H1 (cell line): ENCODE measurements around the gene OVCH1. TPM values are rescaled to one million over a fixed set of nuclear protein-coding genes. Genes with fewer than 3 reads are reported as not detected.

ENCODE experiments used
- CTCF ChIA-PET: fragments of 300-600 bp; sonication (Branson Sonifier 250); formaldehyde crosslinking; loops from one replicate; lab custom pipeline; 2021; ENCODE audit not compliant: partially characterized antibody; lab: Charles Lee
- POLR2A ChIA-PET: fragments of 300-600 bp; sonication (Branson Sonifier 250); formaldehyde crosslinking; loops from one replicate; lab custom pipeline; 2021; ENCODE audit warnings: inconsistent platforms; ENCODE audit not compliant: partially characterized antibody; lab: Charles Lee
- DNase-seq, 2 experiments: peaks; one replicate each; pipeline versions ENCODE4 v3.0.0 to v3.0.0-alpha.2; 2010 to 2022; ENCODE audit warnings: low spot score in 2 of 2, low read depth in 1 of 2, mixed read lengths in 1 of 2
- FAIRE-seq: peaks from 2 replicates; lab custom pipeline; 2011; peaks lifted over from hg19 to GRCh38; lab: Jason Lieb, UNC
- H2AFZ ChIP-seq: 2 replicates; pipeline ENCODE4 v1.8.1; 2012; ENCODE audit warnings: low read length, inconsistent platforms
- H2AK5ac ChIP-seq: 2 replicates; pipeline ENCODE4 v1.6.1; 2013; ENCODE audit warnings: low read depth, low read length
- H2BK120ac ChIP-seq: replicated peaks from 2 replicates; pipeline ENCODE3; 2013; ENCODE audit warnings: low read depth, low read length, inconsistent platforms
- H2BK12ac ChIP-seq: 2 replicates; pipeline ENCODE4 v1.6.1; 2013; ENCODE audit warnings: low read depth, low read length
- H2BK15ac ChIP-seq: 2 replicates; pipeline ENCODE4 v1.6.1; 2013; ENCODE audit warnings: low read length
- H2BK20ac ChIP-seq: 2 replicates; pipeline ENCODE4 v1.6.1; 2013; ENCODE audit warnings: low read length
- H2BK5ac ChIP-seq: 2 replicates; pipeline ENCODE4 v1.6.1; 2013; ENCODE audit warnings: low read depth, low read length
- H3K14ac ChIP-seq: 2 replicates; pipeline ENCODE4 v1.6.1; 2013; ENCODE audit warnings: inconsistent platforms; ENCODE audit not compliant: insufficient read length
- H3K18ac ChIP-seq: 2 replicates; pipeline ENCODE4 v1.6.1; 2013; ENCODE audit warnings: low read length; ENCODE audit errors: extremely low read depth
- H3K23ac ChIP-seq: 2 replicates; pipeline ENCODE4 v1.6.1; 2013; ENCODE audit warnings: inconsistent platforms; ENCODE audit not compliant: insufficient read length
- H3K23me2 ChIP-seq: 2 replicates; pipeline ENCODE4 v1.6.1; 2013; ENCODE audit warnings: low read depth, low read length
- H3K27ac ChIP-seq: 2 replicates; pipeline ENCODE4 v1.6.1; 2011; ENCODE audit warnings: low read depth, low read length, inconsistent platforms
- H3K27me3 ChIP-seq, 4 experiments: replicated peaks in 1 of 4; 1 replicate in 1 of 4; 2 replicates in 3 of 4; pipeline versions ENCODE4 v1.6.1 to v1.8.1; 2011 to 2013; ENCODE audit warnings: low read length in 3 of 4, mild to moderate bottlenecking in 3 of 4, inconsistent platforms in 2 of 4, mixed read lengths in 2 of 4, moderate library complexity in 1 of 4; ENCODE audit not compliant: control insufficient read depth in 3 of 4, insufficient read depth in 3 of 4; ENCODE audit errors: extremely low read depth in 1 of 4
- H3K36me3 ChIP-seq, 4 experiments: 2 replicates each; pipeline versions ENCODE4 v1.6.1 to v1.8.1; 2011 to 2013; ENCODE audit warnings: mild to moderate bottlenecking in 4 of 4, low read length in 3 of 4, moderate library complexity in 2 of 4, control low read depth in 1 of 4, inconsistent platforms in 1 of 4; ENCODE audit not compliant: insufficient read depth in 4 of 4, control insufficient read depth in 2 of 4
- H3K4ac ChIP-seq: replicated peaks from 2 replicates; pipeline ENCODE3; 2013; ENCODE audit warnings: low read length, low read depth, mixed read lengths, inconsistent platforms; ENCODE audit not compliant: insufficient read length
- H3K4me1 ChIP-seq, 4 experiments: replicated peaks in 1 of 4; 1 replicate in 1 of 4; 2 replicates in 3 of 4; pipeline versions ENCODE4 v1.6.1 to v1.8.1; 2011 to 2013; ENCODE audit warnings: low read length in 3 of 4, inconsistent platforms in 2 of 4, mixed read lengths in 1 of 4; ENCODE audit not compliant: insufficient read depth in 4 of 4, control insufficient read depth in 3 of 4
- H3K4me2 ChIP-seq, 2 experiments: 2 replicates each; pipeline versions ENCODE4 v1.6.1 to v1.8.1; 2011 to 2013; ENCODE audit warnings: low read depth in 2 of 2, low read length in 2 of 2, control low read depth in 1 of 2, inconsistent platforms in 1 of 2, mild to moderate bottlenecking in 1 of 2; ENCODE audit not compliant: insufficient read depth in 1 of 2
- H3K4me3 ChIP-seq, 4 experiments: fragments of 200-600, 300-600 bp in 1 of 4; sonication (generic), shearing (Covaris generic), sonication (Bioruptor Twin) in 1 of 4; 2 replicates each; pipeline versions ENCODE4 v1.5.1 to v1.8.1; 2011 to 2016; ENCODE audit warnings: low read length in 4 of 4, low read depth in 3 of 4, control low read depth in 2 of 4, inconsistent platforms in 2 of 4, mild to moderate bottlenecking in 2 of 4, mixed read lengths in 1 of 4, moderate library complexity in 1 of 4; ENCODE audit not compliant: insufficient read depth in 2 of 4; ENCODE audit errors: extremely low read depth in 1 of 4
- H3K56ac ChIP-seq: replicated peaks from 2 replicates; pipeline ENCODE3; 2013; ENCODE audit warnings: low read depth, mild to moderate bottlenecking, mixed read lengths, low read length, inconsistent platforms; ENCODE audit not compliant: insufficient read length
- H3K79me1 ChIP-seq: 2 replicates; pipeline ENCODE4 v1.6.1; 2013; ENCODE audit warnings: low read depth, low read length, control low read depth
- H3K79me2 ChIP-seq, 2 experiments: 2 replicates each; pipeline versions ENCODE4 v1.6.1 to v1.8.1; 2012 to 2013; ENCODE audit warnings: low read length in 2 of 2, mild to moderate bottlenecking in 2 of 2, inconsistent platforms in 1 of 2; ENCODE audit not compliant: insufficient read depth in 2 of 2, control insufficient read depth in 1 of 2
- H3K9ac ChIP-seq, 4 experiments: replicated peaks in 1 of 4; 1 replicate in 1 of 4; 2 replicates in 3 of 4; pipeline versions ENCODE4 v1.6.1 to v1.8.1; 2011 to 2013; ENCODE audit warnings: low read depth in 3 of 4, low read length in 3 of 4, control low read depth in 2 of 4, mild to moderate bottlenecking in 2 of 4, moderate library complexity in 2 of 4, inconsistent platforms in 1 of 4; ENCODE audit errors: extremely low read depth in 1 of 4
- H3K9me3 ChIP-seq, 2 experiments: 2 replicates each; pipeline versions ENCODE4 v1.6.1 to v1.8.1; 2012 to 2013; ENCODE audit warnings: mild to moderate bottlenecking in 2 of 2, moderate library complexity in 2 of 2, control low read depth in 1 of 2, inconsistent platforms in 1 of 2, low read depth in 1 of 2, low read length in 1 of 2, mixed read lengths in 1 of 2; ENCODE audit not compliant: insufficient read depth in 2 of 2
- H4K20me1 ChIP-seq, 2 experiments: replicated peaks in 1 of 2; 2 replicates each; pipeline versions ENCODE3 to v1.8.1; 2011 to 2013; ENCODE audit warnings: inconsistent platforms in 2 of 2, low read length in 2 of 2, mild to moderate bottlenecking in 1 of 2; ENCODE audit not compliant: insufficient read depth in 2 of 2, control insufficient read depth in 1 of 2
- H4K5ac ChIP-seq: 2 replicates; pipeline ENCODE4 v1.6.1; 2013; ENCODE audit warnings: low read length, low read depth, mixed read lengths, inconsistent platforms; ENCODE audit not compliant: insufficient read length
- H4K8ac ChIP-seq: 2 replicates; pipeline ENCODE4 v1.8.0; 2013; ENCODE audit warnings: mild to moderate bottlenecking, moderate library complexity, low read length, inconsistent platforms; ENCODE audit not compliant: insufficient read depth; ENCODE audit errors: extremely low read depth
- H4K91ac ChIP-seq: replicated peaks from 2 replicates; pipeline ENCODE3; 2013; ENCODE audit warnings: low read length, mixed read lengths, inconsistent platforms; ENCODE audit not compliant: insufficient read length
- BCL11A ChIP-seq, 2 experiments: IDR thresholded peaks; one replicate each; pipeline ENCODE4 v1.6.1; 2011; ENCODE audit warnings: low read depth in 2 of 2, low read length in 2 of 2, mild to moderate bottlenecking in 2 of 2
- CBX8 ChIP-seq: fragments of 300-800, 300-1000 bp; sonication (generic); IDR thresholded peaks from 2 replicates; pipeline ENCODE4 v1.7.1; 2016; ENCODE audit warnings: low read depth, low read length, borderline replicate concordance
- CHD2 ChIP-seq: IDR thresholded peaks from 2 replicates; pipeline ENCODE4 v1.6.1; 2012; ENCODE audit warnings: low read length, improper control_type of control experiment
- EGR1 ChIP-seq: IDR thresholded peaks from 2 replicates; pipeline ENCODE4 v1.6.1; 2011; ENCODE audit warnings: low read depth, low read length, borderline replicate concordance
- EP300 ChIP-seq, 2 experiments: IDR thresholded peaks; 1 replicate in 1 of 2; 2 replicates in 1 of 2; pipeline ENCODE4 v1.6.1; 2011 to 2012; ENCODE audit warnings: low read depth in 2 of 2, low read length in 2 of 2, mild to moderate bottlenecking in 2 of 2, borderline replicate concordance in 1 of 2, inconsistent platforms in 1 of 2, moderate library complexity in 1 of 2
- JUND ChIP-seq: IDR thresholded peaks from 2 replicates; pipeline ENCODE4 v1.6.1; 2011; ENCODE audit warnings: mild to moderate bottlenecking, improper control_type of control experiment, low read length
- NANOG ChIP-seq: IDR thresholded peaks from 2 replicates; pipeline ENCODE4 v1.6.1; 2011; ENCODE audit warnings: low read length, low read depth, mild to moderate bottlenecking, inconsistent platforms; ENCODE audit not compliant: insufficient read depth, poor library complexity, severe bottlenecking
- RNF2 ChIP-seq: fragments of 200-900, 300-1000 bp; sonication (generic); IDR thresholded peaks from 2 replicates; pipeline ENCODE4 v1.7.1; 2016; ENCODE audit warnings: borderline replicate concordance, low read depth, mild to moderate bottlenecking, antibody characterized with exemption, low read length; ENCODE audit not compliant: poor library complexity, severe bottlenecking; ENCODE audit errors: missing control alignments
- SAP30 ChIP-seq: fragments of 300-600 bp; sonication (generic); IDR thresholded peaks from 2 replicates; pipeline ENCODE4 v1.7.1; 2012; ENCODE audit warnings: low read length, moderate library complexity, mild to moderate bottlenecking, inconsistent platforms; ENCODE audit not compliant: insufficient read depth, insufficient replicate concordance
- SIRT6 ChIP-seq: IDR thresholded peaks from one replicate; pipeline ENCODE4 v1.7.1; 2012; ENCODE audit warnings: low read length, inconsistent platforms
- TBP ChIP-seq: IDR thresholded peaks from 2 replicates; pipeline ENCODE4 v1.6.1; 2011; ENCODE audit warnings: low read depth, low read length, improper control_type of control experiment
- USF2 ChIP-seq: IDR thresholded peaks from 2 replicates; pipeline ENCODE4 v1.6.1; 2011; ENCODE audit warnings: low read length, improper control_type of control experiment
- YY1 ChIP-seq: IDR thresholded peaks from 2 replicates; pipeline ENCODE4 v1.6.1; 2011; ENCODE audit warnings: low read depth, mild to moderate bottlenecking, low read length
- WGBS, 2 experiments: shearing (Covaris generic) in 1 of 2; methylation state at CpG; one replicate each; pipeline versions ENCODE4 v1.1.6 to v1.1.7; 2013 to 2015; ENCODE audit warnings: low lambda C conversion rate in 2 of 2, mixed read lengths in 2 of 2, inconsistent platforms in 1 of 2, low coverage in 1 of 2, missing lambda C conversion rate in 1 of 2; ENCODE audit not compliant: insufficient replicate concordance in 2 of 2, insufficient coverage in 1 of 2, insufficient read length in 1 of 2; ENCODE audit errors: extremely low coverage in 1 of 2, missing lambda C conversion rate in 1 of 2; 5-methylcytosine and 5-hydroxymethylcytosine counted together
- polyA plus RNA-seq, 7 experiments: library from polyadenylated mRNA; depleted of rRNA in 3 of 7; stranded (reverse) in 5 of 7; unstranded in 2 of 7; fragments of >200 nt in 5 of 7; fragments of 200-250 nt in 2 of 7; gene quantifications; 1 replicate in 5 of 7; 2 replicates in 1 of 7; 4 replicates in 1 of 7; pipeline versions ENCODE4 v1.2.1 to v1.2.3, GENCODE V29; 2011 to 2013; ENCODE audit warnings: missing spikeins in 2 of 7, mixed read lengths in 2 of 7
- total RNA-seq: library from RNA; stranded (reverse); fragmentation: NEBNext Ultra II Directional; extraction: Animal tissue kit (Norgen Biotek cat#: 25700); gene quantifications from 2 replicates; pipeline ENCODE4 v1.2.1, GENCODE V29; 2021

The OVCH1 gene
- total and polyA plus RNA-seq, 2 of the 8 experiments (the other 6 are each of a cell fraction or from before 2014, with no cell fraction given): 0.07 TPM; not detected in 1

GRCh38 chr12:29528161-29528560 lies 30.7 kb upstream of the OVCH1 start:
- Histone ChIP-seq H3K56ac (no peak overlapping the region), H3K9me3 (no peaks in the 10 kb centered on the region), H4K8ac (no peak overlapping the region), H3K4ac (no peak overlapping the region), H3K27ac (no peak overlapping the region), H3K4me2 (no peak overlapping the region), H3K36me3 (no peaks in the 10 kb centered on the region), H3K23me2 (no peaks in the 10 kb centered on the region), H2AK5ac (no peak overlapping the region), H3K23ac (no peak overlapping the region), H3K4me3 (no peak overlapping the region), H3K14ac (no peak overlapping the region), H3K79me2 (no peaks in the 10 kb centered on the region), H2BK15ac (no peak overlapping the region), H2BK20ac (no peak overlapping the region), H3K9ac (no peak overlapping the region), H4K20me1 (peaks cover 0 to 2% of the 10 kb centered on the region in 2 experiments), H2BK120ac (no peak overlapping the region), H4K91ac (no peak overlapping the region), H2BK12ac (no peak overlapping the region), H3K4me1 (no peaks in the 10 kb centered on the region), H4K5ac (no peak overlapping the region), H2BK5ac (no peak overlapping the region), H2AFZ (no peak overlapping the region), H3K18ac (no peak overlapping the region), H3K79me1 (no peaks in the 10 kb centered on the region), H3K27me3 (no peaks in the 10 kb centered on the region)
- POLR2A ChIA-PET: no interaction called here
- CTCF ChIA-PET: interaction anchor here (0.9 to 1.1 kb wide), 2 partner anchors 61 to 362 kb away, joined by 3 read pairs; no protein-coding TSS in a partner anchor
- DNase-seq (no peak), FAIRE-seq (no peak)
- WGBS, 2 experiments: 91% methylated on average over 4 of the region's 4 CpGs; no CpG with 5 or more reads in 1 of the 2 experiments
- TF ChIP-seq YY1 (no peak), SIRT6 (no peak), EP300 (IDR thresholded peaks at IDR 0.05; ENCODE audit: borderline replicate concordance in 1 of 2, low read depth in 2 of 2, low read length in 2 of 2) (no peak), JUND (no peak), NANOG (no peak), CHD2 (no peak), BCL11A (IDR thresholded peaks at IDR 0.05; ENCODE audit: low read depth in 2 of 2, low read length in 2 of 2) (no peak), TBP (no peak), EGR1 (no peak), USF2 (no peak), CBX8 (no peak), RNF2 (no peak), SAP30 (no peak)
